22Rv1 (cell line): ENCODE measurements around the gene HECW1.

ENCODE experiments used
- ZFX ChIP-seq: fragments of 450-650 bp; IDR thresholded peaks from 2 replicates; pipeline ENCODE4 v1.6.1; 2017; ENCODE audit warnings: antibody characterized with exemption, borderline replicate concordance
- TF ChIP-seq, protein P1 (sequence below): fragments of 450-650 bp; IDR thresholded peaks from 2 replicates; pipeline ENCODE4 v1.5.1; 2017; ENCODE audit warnings: mild to moderate bottlenecking

DNA sequence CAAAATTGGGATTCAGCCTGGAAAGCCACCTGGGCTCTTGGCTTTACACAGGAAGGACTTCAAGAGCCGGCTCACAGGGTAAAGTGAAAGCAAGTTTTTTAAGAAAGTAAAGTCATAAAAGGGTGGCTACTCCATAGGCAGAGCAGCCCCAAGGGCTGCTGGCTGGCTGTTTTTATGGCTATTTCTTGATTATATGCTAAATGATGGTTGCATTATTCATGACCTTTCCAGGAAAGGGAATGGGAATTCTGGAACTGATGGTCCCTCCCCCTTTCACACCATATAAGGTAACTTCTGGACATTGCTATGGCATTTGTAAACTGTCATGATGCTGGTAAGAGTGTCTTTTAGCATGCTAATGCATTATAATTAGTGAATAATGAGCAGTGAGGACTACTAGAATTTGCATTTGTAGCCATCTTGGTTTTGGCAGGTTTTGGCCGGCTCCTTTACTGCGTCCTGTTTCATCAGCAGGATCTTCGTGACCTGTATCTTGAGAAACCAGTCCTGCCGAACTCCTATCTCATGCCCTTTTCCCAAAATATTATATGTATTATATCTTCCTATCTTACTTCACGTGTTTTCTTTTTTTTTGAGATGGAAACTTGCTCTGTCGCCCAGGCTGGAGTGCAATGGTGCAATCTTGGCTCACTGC, 80.5 kb downstream of the HECW1 start:
- TF ChIP-seq, protein P1, sequence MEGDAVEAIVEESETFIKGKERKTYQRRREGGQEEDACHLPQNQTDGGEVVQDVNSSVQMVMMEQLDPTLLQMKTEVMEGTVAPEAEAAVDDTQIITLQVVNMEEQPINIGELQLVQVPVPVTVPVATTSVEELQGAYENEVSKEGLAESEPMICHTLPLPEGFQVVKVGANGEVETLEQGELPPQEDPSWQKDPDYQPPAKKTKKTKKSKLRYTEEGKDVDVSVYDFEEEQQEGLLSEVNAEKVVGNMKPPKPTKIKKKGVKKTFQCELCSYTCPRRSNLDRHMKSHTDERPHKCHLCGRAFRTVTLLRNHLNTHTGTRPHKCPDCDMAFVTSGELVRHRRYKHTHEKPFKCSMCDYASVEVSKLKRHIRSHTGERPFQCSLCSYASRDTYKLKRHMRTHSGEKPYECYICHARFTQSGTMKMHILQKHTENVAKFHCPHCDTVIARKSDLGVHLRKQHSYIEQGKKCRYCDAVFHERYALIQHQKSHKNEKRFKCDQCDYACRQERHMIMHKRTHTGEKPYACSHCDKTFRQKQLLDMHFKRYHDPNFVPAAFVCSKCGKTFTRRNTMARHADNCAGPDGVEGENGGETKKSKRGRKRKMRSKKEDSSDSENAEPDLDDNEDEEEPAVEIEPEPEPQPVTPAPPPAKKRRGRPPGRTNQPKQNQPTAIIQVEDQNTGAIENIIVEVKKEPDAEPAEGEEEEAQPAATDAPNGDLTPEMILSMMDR: no peak
- no peak for TF ChIP-seq ZFX
